Measurements from ENCODE around the gene GP5.

GP5 gene

DNA sequence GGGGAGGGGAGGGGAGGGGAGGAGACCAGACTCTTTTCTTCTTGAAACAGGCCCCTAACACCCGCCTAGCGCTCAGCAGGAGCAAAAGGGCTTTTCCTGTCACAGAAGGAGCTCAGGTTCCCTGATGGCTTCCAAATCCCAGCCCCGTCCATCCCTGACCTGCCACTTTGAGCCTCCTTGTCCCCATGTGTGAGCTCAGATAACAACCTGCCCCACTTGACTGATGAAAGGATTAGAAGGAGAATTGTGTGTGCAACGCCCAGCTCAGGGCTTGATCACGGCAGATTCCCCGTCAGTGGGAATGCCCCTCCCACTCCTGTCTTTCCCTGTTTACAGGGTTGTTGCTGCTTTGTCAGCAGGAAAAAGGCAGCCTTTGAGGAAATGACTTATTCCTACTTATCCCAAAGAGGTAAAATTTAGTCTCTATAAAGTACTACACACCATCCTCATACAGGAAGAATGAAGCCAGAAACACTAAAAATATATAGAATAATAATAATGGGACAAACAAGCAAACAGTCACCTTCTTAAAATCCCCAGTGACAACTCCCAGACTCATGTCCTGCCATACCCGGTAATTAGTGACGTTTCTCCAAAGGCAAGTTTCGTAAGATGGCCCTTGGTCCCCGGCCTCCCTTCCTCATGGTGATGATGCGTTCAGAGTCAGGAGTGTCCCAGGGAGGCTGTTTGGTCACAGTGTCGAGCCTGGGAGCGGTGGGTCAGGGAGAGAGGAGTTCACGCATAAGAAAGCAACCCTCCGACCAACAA is 23.4 kb downstream of the GP5 start:
- no peak for FAIRE-seq

DNA sequence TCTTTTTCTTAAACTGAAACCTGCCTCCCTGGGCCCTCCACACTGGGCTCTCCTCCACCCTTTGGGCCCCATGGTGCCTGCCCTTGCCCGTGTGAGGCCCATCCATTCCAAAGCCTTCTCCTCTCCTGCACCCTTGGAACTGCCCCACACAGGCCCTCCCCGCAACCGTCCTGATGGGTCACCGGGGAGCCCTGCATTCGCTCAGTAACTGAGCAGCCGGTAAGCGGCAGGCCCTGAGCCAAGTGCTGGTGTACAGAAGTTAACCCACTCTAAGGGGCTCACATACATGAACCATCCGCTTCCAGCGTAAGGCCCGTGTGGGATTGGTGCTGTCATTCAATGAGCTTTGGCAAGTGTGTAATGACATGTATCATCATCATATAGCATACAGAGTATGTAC is 24.1 kb downstream of the GP5 start:
- no peak for FAIRE-seq

GRCh38 chr3:194373899-194374298 is 25.2 kb downstream of the GP5 start:
- no peak for FAIRE-seq

DNA sequence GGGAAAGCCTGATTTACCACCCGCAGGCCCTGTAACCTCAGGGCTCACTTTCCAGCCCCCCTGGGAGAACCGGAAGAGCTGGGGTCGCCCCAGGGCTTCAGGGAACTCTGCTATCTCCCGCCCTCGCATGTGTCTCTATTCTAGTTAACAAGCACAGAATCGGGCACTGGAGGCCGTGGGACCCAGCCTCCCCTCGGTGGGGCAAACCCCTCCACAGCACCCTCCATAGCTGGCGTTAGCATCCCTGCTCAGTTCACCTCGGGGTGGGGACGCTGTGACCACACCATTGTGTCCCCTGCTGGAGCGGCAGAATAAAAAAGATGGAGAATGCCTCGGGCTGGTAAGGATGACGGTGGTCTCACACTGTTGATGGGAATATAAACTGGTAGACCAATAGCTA is 26.0 kb downstream of the GP5 start:
- no peak for FAIRE-seq

- FAIRE-seq, result no peak
Observed at GRCh38 chr3:194370753-194371152, 28.3 kb downstream of the GP5 start.

- no peak for FAIRE-seq
Observed at GRCh38 chr3:194369522-194370279, 29.4 kb downstream of the GP5 start, which contains the start of gene LRRC15. LRRC15 (minus strand) TSS chr3:194369743; CDS start chr3:194361043, 8,700 bp downstream.

GRCh38 chr3:194368918-194369317 is 30.1 kb downstream of the GP5 start:
- no peak for FAIRE-seq

GRCh38 chr3:194367992-194368841 is 30.8 kb downstream of the GP5 start:
- FAIRE-seq, result no peak

GRCh38 chr3:194365978-194366490 is 33.0 kb downstream of the GP5 start:
- no peak for FAIRE-seq

DNA sequence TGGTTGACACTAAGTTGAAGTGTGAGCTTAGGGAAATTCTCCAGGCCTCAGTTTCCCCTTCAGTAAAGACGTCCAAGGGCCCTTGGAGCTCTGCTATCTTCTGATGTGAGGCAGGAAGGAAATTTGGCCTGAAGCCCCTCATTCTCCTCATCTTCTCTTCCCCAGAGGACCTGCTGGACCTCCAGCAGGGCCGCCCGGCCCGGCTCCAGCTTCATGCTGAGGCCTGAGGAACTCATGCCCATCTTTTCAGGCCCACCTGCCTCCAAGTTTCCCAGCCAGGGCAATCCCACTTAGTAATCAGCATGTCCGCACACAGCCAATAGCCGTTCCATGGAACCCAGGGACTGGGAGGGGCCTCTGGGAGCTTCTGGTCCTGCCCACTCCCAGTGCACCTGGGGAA is 33.5 kb downstream of the GP5 start:
- no peak for FAIRE-seq

- FAIRE-seq, result no peak
Observed at GRCh38 chr3:194364652-194365434, 34.2 kb downstream of the GP5 start.

- FAIRE-seq, result no peak
Observed at GRCh38 chr3:194364314-194364651, 34.8 kb downstream of the GP5 start.

DNA sequence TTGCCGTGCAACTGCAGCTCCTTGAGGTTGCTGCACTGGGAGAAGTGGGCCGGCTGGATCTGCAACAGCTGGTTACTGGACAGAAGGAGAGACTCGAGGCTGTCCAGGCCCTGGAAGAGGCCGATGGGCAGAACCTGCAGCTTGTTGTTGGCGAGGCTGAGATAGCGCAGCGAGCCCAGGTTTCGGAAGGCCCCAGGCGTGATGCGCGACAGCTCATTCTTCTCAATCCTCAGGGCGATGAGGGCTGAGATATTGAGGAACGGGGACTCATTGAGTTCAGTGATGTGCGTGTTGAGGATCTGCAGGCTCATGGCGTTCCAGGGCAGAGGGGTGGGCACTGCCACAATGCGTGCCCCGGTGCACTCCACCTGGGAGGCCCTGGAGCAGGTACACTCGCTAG is 38.5 kb downstream of the GP5 start:
- no peak for FAIRE-seq

GRCh38 chr3:194357681-194358080 is 41.4 kb downstream of the GP5 start:
- FAIRE-seq, result no peak

GRCh38 chr3:194355379-194355778 is 43.7 kb downstream of the GP5 start:
- FAIRE-seq, result no peak

GRCh38 chr3:194354315-194354714 is 44.8 kb downstream of the GP5 start:
- no peak for FAIRE-seq

DNA sequence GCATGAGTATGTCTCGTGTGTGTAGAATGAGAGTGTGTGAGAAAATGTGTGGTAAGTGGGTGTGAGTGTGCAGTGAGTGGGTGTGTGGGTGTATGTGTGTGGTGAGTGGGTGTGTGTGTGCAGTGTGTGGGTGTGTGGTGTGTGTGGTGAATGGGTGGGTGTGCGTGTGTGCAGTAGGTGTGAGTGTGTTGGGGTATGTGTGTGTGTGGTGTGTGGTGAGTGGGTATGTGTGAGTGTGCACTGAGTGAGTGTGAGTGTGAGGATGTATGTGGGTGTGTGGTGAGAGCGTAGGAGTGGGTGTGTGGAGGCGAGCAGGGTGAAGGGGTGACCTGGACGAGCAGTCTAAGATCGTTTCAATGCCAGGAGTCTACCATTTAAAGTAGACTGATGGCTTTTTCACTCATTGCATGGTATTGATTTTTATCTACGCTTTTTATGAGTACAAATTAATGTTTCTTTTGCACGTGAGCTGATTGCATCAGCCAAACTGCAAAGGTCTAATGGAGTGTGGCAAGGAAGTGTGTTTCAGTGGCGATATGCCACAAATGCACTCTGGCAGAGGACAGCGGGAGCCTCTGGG is 46.3 kb downstream of the GP5 start:
- no peak for FAIRE-seq

GRCh38 chr3:194351952-194352536 is 47.0 kb downstream of the GP5 start:
- FAIRE-seq, result no peak

- no peak for FAIRE-seq
Observed at GRCh38 chr3:194351080-194351672, 47.9 kb downstream of the GP5 start, which contains the start of gene CPN2. CPN2 (minus strand) TSS chr3:194351328; CDS start chr3:194342702, 8,626 bp downstream.

DNA sequence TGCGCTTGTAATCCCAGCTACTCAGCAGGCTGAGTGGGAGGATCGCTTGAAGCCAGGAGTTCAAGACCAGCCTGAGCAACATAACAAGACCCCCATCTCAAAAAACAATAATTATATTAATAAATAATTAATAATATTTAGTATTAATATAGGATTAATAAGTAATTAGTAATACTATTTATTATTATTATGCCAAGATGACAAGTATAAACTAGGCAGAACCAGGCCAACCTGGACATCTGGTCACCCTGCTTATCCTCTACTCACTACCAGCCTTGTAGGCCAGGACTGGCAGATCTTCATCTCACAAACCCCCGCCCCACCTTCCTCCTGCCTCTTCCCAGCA is 48.4 kb downstream of the GP5 start:
- FAIRE-seq, result no peak

DNA sequence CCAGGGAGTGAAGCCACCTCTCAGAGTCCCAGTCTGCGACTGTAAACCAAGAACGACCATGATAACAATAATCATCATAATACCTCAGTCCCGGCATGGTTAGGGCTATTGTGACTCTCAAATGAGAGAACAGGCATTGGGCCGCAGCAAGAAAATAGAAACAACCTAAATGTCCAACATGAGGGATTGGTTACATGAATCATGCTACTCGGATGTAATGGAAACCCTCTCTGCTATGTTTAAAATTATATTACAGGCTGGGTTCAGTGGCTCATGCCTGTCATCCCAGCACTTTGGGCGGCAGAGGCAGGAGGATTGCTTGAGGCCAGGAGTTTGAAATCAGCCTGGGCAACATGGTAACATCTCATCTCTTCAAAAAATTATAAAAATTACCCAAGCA is 50.7 kb downstream of the GP5 start:
- FAIRE-seq, result no peak

All from colon (tissue), 2 donors.